Endothelial cell of umbilical vein (primary cell): ENCODE data around the gene BCL2L13. TPM values are rescaled to one million over a fixed set of nuclear protein-coding genes. Genes with fewer than 3 reads are reported as not detected.

ENCODE experiments used
- BruUV-seq: library from RNA; stranded (reverse); fragments of 400-500 nt; replicated peaks from 2 replicates; lab custom pipeline; 2021; lab: Mats Ljungman, UMichigan
- CTCF ChIA-PET: fragments of 300-600, 350-600 bp; sonication (Branson Sonifier 250); formaldehyde crosslinking; loops from one replicate; lab custom pipeline; 2021; ENCODE audit warnings: antibody characterized with exemption, inconsistent platforms; lab: Charles Lee
- POLR2A ChIA-PET: fragments of 300-600, 350-600 bp; sonication (Branson Sonifier 250); formaldehyde crosslinking; loops from one replicate; lab custom pipeline; 2021; ENCODE audit warnings: antibody characterized with exemption, inconsistent platforms; lab: Charles Lee
- DNase-seq: peaks from one replicate; pipeline ENCODE4 v3.0.0-alpha.2; 2011; ENCODE audit warnings: low read depth, low spot score
- FAIRE-seq: peaks from 2 replicates; lab custom pipeline; 2011; peaks lifted over from hg19 to GRCh38; lab: Jason Lieb, UNC
- H2AFZ ChIP-seq: 2 replicates; pipeline ENCODE4 v1.6.0; 2012; ENCODE audit warnings: low read depth, low read length, control low read depth, inconsistent platforms
- H3K27ac ChIP-seq: 2 replicates; pipeline ENCODE4 v1.5.1; 2011; ENCODE audit warnings: low read depth, mild to moderate bottlenecking, control low read depth, low read length, moderate library complexity; ENCODE audit not compliant: insufficient read depth
- H3K27me3 ChIP-seq, 2 experiments: 2 replicates each; pipeline versions ENCODE4 v1.6.0 to v1.6.1; 2011; ENCODE audit warnings: low read length in 2 of 2, mixed read lengths in 1 of 2; ENCODE audit not compliant: control insufficient read depth in 2 of 2, insufficient read depth in 2 of 2
- H3K36me3 ChIP-seq, 2 experiments: 2 replicates in 1 of 2; 3 replicates in 1 of 2; pipeline ENCODE4 v1.5.1; 2011; ENCODE audit warnings: low read length in 2 of 2, mild to moderate bottlenecking in 1 of 2, moderate library complexity in 1 of 2; ENCODE audit not compliant: control insufficient read depth in 2 of 2, insufficient read depth in 2 of 2; ENCODE audit errors: extremely low read depth in 1 of 2
- H3K4me1 ChIP-seq: 3 replicates; pipeline ENCODE4 v1.5.1; 2011; ENCODE audit warnings: mild to moderate bottlenecking, low read length; ENCODE audit not compliant: control insufficient read depth, insufficient read depth; ENCODE audit errors: extremely low read depth
- H3K4me2 ChIP-seq: 2 replicates; pipeline ENCODE4 v1.6.1; 2011; ENCODE audit warnings: low read length, control low read depth, mixed read lengths; ENCODE audit not compliant: insufficient read depth
- H3K4me3 ChIP-seq, 3 experiments: fragments of 200-600 bp in 1 of 3; sonication (generic), shearing (Covaris generic) in 1 of 3; replicated peaks in 1 of 3; 2 replicates each; pipeline ENCODE4 v1.5.1; 2011 to 2016; ENCODE audit warnings: control low read depth in 3 of 3, low read length in 3 of 3, mild to moderate bottlenecking in 2 of 3, inconsistent platforms in 1 of 3, low read depth in 1 of 3, moderate library complexity in 1 of 3; ENCODE audit not compliant: insufficient read depth in 1 of 3
- H3K79me2 ChIP-seq: 2 replicates; pipeline ENCODE4 v1.6.0; 2012; ENCODE audit warnings: low read length, inconsistent platforms; ENCODE audit not compliant: control insufficient read depth, insufficient read depth
- H3K9ac ChIP-seq: replicated peaks from 2 replicates; pipeline ENCODE3; 2011; ENCODE audit warnings: low read length, control low read depth; ENCODE audit not compliant: insufficient read depth; ENCODE audit errors: extremely low read depth
- H3K9me1 ChIP-seq: replicated peaks from 3 replicates; pipeline ENCODE4 v1.6.0; 2011; ENCODE audit warnings: mild to moderate bottlenecking, low read length; ENCODE audit not compliant: control insufficient read depth, insufficient read depth; ENCODE audit errors: extremely low read depth
- H3K9me3 ChIP-seq: replicated peaks from 2 replicates; pipeline ENCODE4 v1.5.1; 2012; ENCODE audit warnings: low read length, inconsistent platforms; ENCODE audit not compliant: control insufficient read depth, insufficient read depth
- H4K20me1 ChIP-seq: replicated peaks from 2 replicates; pipeline ENCODE3; 2011; ENCODE audit warnings: mild to moderate bottlenecking, low read length; ENCODE audit not compliant: control insufficient read depth, insufficient read depth; ENCODE audit errors: extremely low read depth
- CTCF ChIP-seq, 2 donors: IDR thresholded peaks; 1 replicate in 1 of 2; 2 replicates in 1 of 2; pipeline ENCODE4 v1.5.1; 2011; ENCODE audit warnings: low read length in 2 of 2, mild to moderate bottlenecking in 2 of 2, moderate library complexity in 2 of 2, control low read depth in 1 of 2, inconsistent platforms in 1 of 2, low read depth in 1 of 2; ENCODE audit not compliant: insufficient read depth in 1 of 2; ENCODE audit errors: extremely low read depth in 1 of 2
- EZH2 ChIP-seq: IDR thresholded peaks from 2 replicates; pipeline ENCODE4 v1.6.1; 2012; ENCODE audit warnings: borderline replicate concordance, low read depth, mild to moderate bottlenecking, moderate library complexity, low read length, inconsistent platforms; ENCODE audit not compliant: severe bottlenecking
- FOS ChIP-seq: IDR thresholded peaks from 2 replicates; pipeline ENCODE4 v1.6.1; 2011; ENCODE audit warnings: mild to moderate bottlenecking, low read length, moderate library complexity, borderline replicate concordance; ENCODE audit not compliant: insufficient read depth
- GATA2 ChIP-seq: IDR thresholded peaks from 2 replicates; pipeline ENCODE4 v1.7.0; 2011; ENCODE audit warnings: low read depth, mild to moderate bottlenecking, moderate library complexity, mixed read lengths, low read length; ENCODE audit not compliant: insufficient read length, insufficient read depth
- JUN ChIP-seq: IDR thresholded peaks from 2 replicates; pipeline ENCODE4 v1.6.1; 2011; ENCODE audit warnings: borderline replicate concordance, low read depth; ENCODE audit not compliant: insufficient read length, insufficient read depth
- MAX ChIP-seq: IDR thresholded peaks from 2 replicates; pipeline ENCODE4 v1.6.1; 2011; ENCODE audit not compliant: insufficient read depth, insufficient read length
- MYC ChIP-seq: IDR thresholded peaks from one replicate; pipeline ENCODE4 v1.6.1; 2011; ENCODE audit warnings: mild to moderate bottlenecking, low read depth, low read length
- POLR2A ChIP-seq: IDR thresholded peaks from 2 replicates; pipeline ENCODE4 v1.6.1; 2012; ENCODE audit warnings: low read depth, mild to moderate bottlenecking, control low read depth, low read length
- POLR2AphosphoS5 ChIP-seq: IDR thresholded peaks from 2 replicates; pipeline ENCODE4 v1.6.1; 2012; ENCODE audit warnings: low read depth, mild to moderate bottlenecking, control low read depth, low read length, moderate library complexity; ENCODE audit not compliant: insufficient read depth
- dilution Hi-C: fragments of 300-500 bp; cut with MboI; formaldehyde crosslinking; loops from one replicate; pipeline ENCODE4 v1.15.0; 2019; ENCODE audit warnings: low sequenced_read_pairs; ENCODE audit not compliant: extremely low pct_ligation_motif_present
- intact Hi-C: fragments of 100-400 bp; cut with micrococcal nuclease; formaldehyde crosslinking; loops from one replicate; pipeline ENCODE4 v1.10.0; 2022
- polyA plus RNA-seq, 4 experiments: library from polyadenylated mRNA; depleted of rRNA in 3 of 4; stranded (reverse) in 3 of 4; unstranded in 1 of 4; fragments of >200 nt; gene quantifications; 2 replicates each; pipeline versions ENCODE4 v1.2.1 to v1.2.3, GENCODE V29; 2011 to 2012; ENCODE audit warnings: missing spikeins in 1 of 4
- total RNA-seq: library from RNA; stranded (reverse); gene quantifications from 2 replicates; pipeline ENCODE4 v1.2.3, GENCODE V29; 2021

Gene BCL2L13
- total and polyA plus RNA-seq, 2 donors (not counting 3 experiments of a cell fraction or from before 2014, with no cell fraction given) = 28.1 to 36.2 TPM

GRCh38 chr22:17724678-17725499 is 86.3 kb downstream of the BCL2L13 start:
- Histone ChIP-seq H3K79me2 (peaks cover 7% of the 10 kb centered on the region), H3K36me3 (peaks cover 4 to 12% of the 10 kb centered on the region in 2 experiments), H3K27ac (no peak overlapping the region), H3K9me3 (no peaks in the 10 kb centered on the region), H3K9ac (no peak overlapping the region), H3K4me3 (no peak overlapping the region), H3K9me1 (no peaks in the 10 kb centered on the region), H3K27me3 (no peaks in the 10 kb centered on the region), H2AFZ (no peak overlapping the region), H4K20me1 (peaks cover 3% of the 10 kb centered on the region), H3K4me1 (no peaks in the 10 kb centered on the region), H3K4me2 (no peak overlapping the region)
- FAIRE-seq (no peak), DNase-seq (no peak)
- intact Hi-C loops = no loop called here
- dilution Hi-C loops = no loop called here
- no TSS peak for BruUV-seq
- ChIA-PET CTCF (interaction anchor here (0.7 to 1.4 kb wide), 3 partner anchors 16 to 18 kb away, joined by 3 read pairs; no protein-coding TSS in a partner anchor), POLR2A (no interaction called here)
- no peak for TF ChIP-seq FOS
- no peak for TF ChIP-seq EZH2
- TF ChIP-seq GATA2 = no peak
- no peak for TF ChIP-seq JUN
- TF ChIP-seq MAX = no peak
- TF ChIP-seq POLR2A = no peak
- no peak for TF ChIP-seq CTCF (IDR thresholded peaks at IDR 0.05; ENCODE audit: extremely low read depth in 1 of 2, insufficient read depth in 1 of 2, low read depth in 1 of 2, low read length in 2 of 2)
- TF ChIP-seq POLR2AphosphoS5 = no peak
- no peak for TF ChIP-seq MYC
